ENCODE results near the gene GSTP1.
"Not testable (repeated sequence)": the region's sequence is repeated elsewhere in the genome, so short reads cannot be mapped to it uniquely, and the experiment has no call there.

The GSTP1 gene

GRCh38 chr11:67551127-67551526 is 32.5 kb upstream of the GSTP1 start:
- no peak overlapping the region for H3K4me3 ChIP-seq (ENCODE audit: low read depth, low read length)
- no peak for TF ChIP-seq CTCF (IDR thresholded peaks at IDR 0.05; ENCODE audit: low read depth, low read length)

- not testable (repeated sequence) for H3K4me3 ChIP-seq (ENCODE audit: low read depth, low read length)
Measured at GRCh38 chr11:67551697-67552096, 31.9 kb upstream of the GSTP1 start.

- TF ChIP-seq CTCF (IDR thresholded peaks at IDR 0.05; ENCODE audit: low read depth, low read length), result no peak
- no peak overlapping the region for H3K4me3 ChIP-seq (ENCODE audit: low read depth, low read length)
Measured at GRCh38 chr11:67556244-67556643, 27.4 kb upstream of the GSTP1 start.

- no peak for TF ChIP-seq CTCF (IDR thresholded peaks at IDR 0.05; ENCODE audit: low read depth, low read length)
Measured at GRCh38 chr11:67558084-67558772, 25.4 kb upstream of the GSTP1 start.

GRCh38 chr11:67561971-67562619 is 21.5 kb upstream of the GSTP1 start:
- TF ChIP-seq CTCF (IDR thresholded peaks at IDR 0.05; ENCODE audit: low read depth, low read length), result no peak
- no peak overlapping the region for H3K4me3 ChIP-seq (ENCODE audit: low read depth, low read length)

More at GRCh38 chr11:67558084-67558772, 25.4 kb upstream of the GSTP1 start:
- no peak overlapping the region for H3K4me3 ChIP-seq (ENCODE audit: low read depth, low read length)

GRCh38 chr11:67562963-67563704 is 20.5 kb upstream of the GSTP1 start:
- no peak for TF ChIP-seq CTCF (IDR thresholded peaks at IDR 0.05; ENCODE audit: low read depth, low read length)
- no peak overlapping the region for H3K4me3 ChIP-seq (ENCODE audit: low read depth, low read length)

GRCh38 chr11:67563705-67564114 is 19.9 kb upstream of the GSTP1 start:
- H3K4me3 ChIP-seq (ENCODE audit: low read depth, low read length), result not testable (repeated sequence)

- no peak overlapping the region for H3K4me3 ChIP-seq (ENCODE audit: low read depth, low read length)
- no peak for TF ChIP-seq CTCF (IDR thresholded peaks at IDR 0.05; ENCODE audit: low read depth, low read length)
Measured at GRCh38 chr11:67564230-67564629, 19.4 kb upstream of the GSTP1 start.
